Liver (tissue), 9 donors: Measurements from ENCODE around the gene GATAD2B. TPM values are rescaled to one million over a fixed set of nuclear protein-coding genes. Genes with fewer than 3 reads are reported as not detected.

Source experiments
- DNase-seq: peaks from one replicate; pipeline ENCODE4 v3.0.0-alpha.2; 2017; ENCODE audit warnings: low spot score
- H3K27ac ChIP-seq, 2 donors: one replicate each; pipeline ENCODE4 v1.7.0; 2013; ENCODE audit warnings: inconsistent platforms in 2 of 2, low read length in 2 of 2, control low read depth in 1 of 2, low read depth in 1 of 2, mild to moderate bottlenecking in 1 of 2
- H3K27me3 ChIP-seq, 4 donors: one replicate each; pipeline versions ENCODE4 v1.6.1 to v1.7.0; 2013; ENCODE audit warnings: low read length in 3 of 4, inconsistent platforms in 1 of 4, mild to moderate bottlenecking in 1 of 4, moderate library complexity in 1 of 4; ENCODE audit not compliant: control insufficient read depth in 4 of 4, insufficient read depth in 4 of 4
- H3K36me3 ChIP-seq, 4 donors: one replicate each; pipeline versions ENCODE4 v1.6.1 to v1.7.0; 2013; ENCODE audit warnings: low read length in 3 of 4, mild to moderate bottlenecking in 3 of 4, low read depth in 1 of 4, moderate library complexity in 1 of 4; ENCODE audit not compliant: control insufficient read depth in 4 of 4, insufficient read depth in 3 of 4
- H3K4me1 ChIP-seq, 4 donors: one replicate each; pipeline versions ENCODE4 v1.6.1 to v1.7.0; 2013; ENCODE audit warnings: low read length in 3 of 4, mild to moderate bottlenecking in 3 of 4, moderate library complexity in 1 of 4; ENCODE audit not compliant: control insufficient read depth in 4 of 4, insufficient read depth in 4 of 4
- H3K4me3 ChIP-seq, 3 donors: one replicate each; pipeline versions ENCODE4 v1.6.1 to v1.7.0; 2013; ENCODE audit warnings: low read length in 3 of 3, control low read depth in 1 of 3, low read depth in 1 of 3, mild to moderate bottlenecking in 1 of 3
- H3K9ac ChIP-seq, 2 donors: one replicate each; pipeline ENCODE4 v1.7.0; 2013; ENCODE audit warnings: low read length in 2 of 2, mild to moderate bottlenecking in 2 of 2, moderate library complexity in 2 of 2, control low read depth in 1 of 2, low read depth in 1 of 2
- H3K9me3 ChIP-seq, 4 donors: one replicate each; pipeline versions ENCODE4 v1.6.1 to v1.7.0; 2013; ENCODE audit warnings: low read length in 3 of 4; ENCODE audit not compliant: control insufficient read depth in 4 of 4
- ATF3 ChIP-seq: IDR thresholded peaks from 2 replicates; pipeline ENCODE4 v1.6.1; 2016; ENCODE audit warnings: antibody characterized with exemption
- CTCF ChIP-seq: fragments of 150-350 bp; IDR thresholded peaks from 2 replicates; pipeline ENCODE4 v1.5.1; 2017; ENCODE audit warnings: improper control_type of control experiment, low read depth, low read length; ENCODE audit not compliant: missing input control
- FOXA1 ChIP-seq: IDR thresholded peaks from 2 replicates; pipeline ENCODE4 v1.6.1; 2016; ENCODE audit warnings: antibody characterized with exemption
- FOXA2 ChIP-seq: IDR thresholded peaks from 2 replicates; pipeline ENCODE4 v1.6.1; 2016; ENCODE audit warnings: antibody characterized with exemption
- GABPA ChIP-seq, 2 donors: IDR thresholded peaks in 1 of 2; conservative IDR thresholded peaks in 1 of 2; 2 replicates each; pipeline ENCODE4 v1.6.1; 2016; ENCODE audit warnings: antibody characterized with exemption in 2 of 2, mild to moderate bottlenecking in 1 of 2, moderate library complexity in 1 of 2
- HNF4A ChIP-seq, 2 donors: conservative IDR thresholded peaks; 2 replicates each; pipeline ENCODE4 v1.6.1; 2016; ENCODE audit warnings: antibody characterized with exemption in 2 of 2, mild to moderate bottlenecking in 2 of 2
- HNF4G ChIP-seq: IDR thresholded peaks from 2 replicates; pipeline ENCODE4 v1.6.1; 2016; ENCODE audit warnings: antibody characterized with exemption
- JUND ChIP-seq, 2 donors: IDR thresholded peaks; 2 replicates each; pipeline ENCODE4 v1.6.1; 2016; ENCODE audit warnings: antibody characterized with exemption in 2 of 2
- MAX ChIP-seq: IDR thresholded peaks from 2 replicates; pipeline ENCODE4 v1.6.1; 2016; ENCODE audit warnings: antibody characterized with exemption
- NR2F2 ChIP-seq: IDR thresholded peaks from 2 replicates; pipeline ENCODE4 v1.6.1; 2016; ENCODE audit warnings: antibody characterized with exemption
- RAD21 ChIP-seq, 2 donors: IDR thresholded peaks; 2 replicates each; pipeline ENCODE4 v1.6.1; 2016; ENCODE audit warnings: antibody characterized with exemption in 2 of 2, mild to moderate bottlenecking in 2 of 2
- REST ChIP-seq: IDR thresholded peaks from 2 replicates; pipeline ENCODE4 v1.6.1; 2016; ENCODE audit warnings: antibody characterized with exemption, mild to moderate bottlenecking
- RXRA ChIP-seq, 2 donors: IDR thresholded peaks; 2 replicates each; pipeline ENCODE4 v1.6.1; 2017 to 2018; ENCODE audit warnings: antibody characterized with exemption in 2 of 2, mild to moderate bottlenecking in 1 of 2
- SP1 ChIP-seq: IDR thresholded peaks from 2 replicates; pipeline ENCODE4 v1.6.1; 2018; ENCODE audit warnings: antibody characterized with exemption, mild to moderate bottlenecking
- TAF1 ChIP-seq: conservative IDR thresholded peaks from 2 replicates; pipeline ENCODE4 v1.6.1; 2016; ENCODE audit warnings: antibody characterized with exemption, mild to moderate bottlenecking
- YY1 ChIP-seq: IDR thresholded peaks from 2 replicates; pipeline ENCODE4 v1.6.1; 2016; ENCODE audit warnings: antibody characterized with exemption, mild to moderate bottlenecking
- ZBTB33 ChIP-seq: IDR thresholded peaks from 2 replicates; pipeline ENCODE4 v1.6.1; 2016; ENCODE audit warnings: antibody characterized with exemption
- WGBS: extraction: QIAGEN DNeasy Blood & Tissue Kit; methylation state at CpG from one replicate; pipeline ENCODE4 v1.1.7; 2013; 5-methylcytosine and 5-hydroxymethylcytosine counted together
- polyA plus RNA-seq, 2 donors: library from polyadenylated mRNA; stranded (reverse) in 1 of 2; unstranded in 1 of 2; fragments of 200-250 nt in 1 of 2; fragments of >200 nt in 1 of 2; fragmentation: Nextera tagmentation in 1 of 2; extraction: Ambion mirVana in 1 of 2; gene quantifications; one replicate each; pipeline versions ENCODE4 v1.2.1 to v1.2.3, GENCODE V29; 2013 to 2015
- total RNA-seq, 2 donors: library from RNA; depleted of rRNA; stranded (reverse); fragments of >200 nt; gene quantifications; one replicate each; pipeline ENCODE4 v1.2.3, GENCODE V29; 2014
- donor health status: healthy.
- donor health status: healthy.
- donor health status: healthy.
- donor health status: healthy.
- donor health status: healthy.

The GATAD2B gene
- total and polyA plus RNA-seq, 4 donors: 3.2 to 4.9 (median 3.9) TPM

GRCh38 chr1:153880024-153880423, 42.7 kb downstream of the GATAD2B start:
- no peaks in the 10 kb centered on the region for H3K9me3 ChIP-seq
- no peaks in the 10 kb centered on the region for H3K27me3 ChIP-seq
- 95% methylated on average over 9 of the region's 9 CpGs for whole genome bisulfite sequencing
- TF ChIP-seq FOXA1 (no peak), SP1 (no peak), RXRA (IDR thresholded peaks at IDR 0.05) (no peak), HNF4G (no peak), YY1 (no peak), FOXA2 (no peak), HNF4A (conservative IDR thresholded peaks at IDR 0.05) (no peak)
- no peak overlapping the region for H3K27ac ChIP-seq
- DNase-seq: no peak
- H3K4me1 ChIP-seq: peaks cover 0 to 6% (median 4%) of the 10 kb centered on the region in 4 donors
- H3K4me3 ChIP-seq: no peak overlapping the region
- no peaks in the 10 kb centered on the region for H3K36me3 ChIP-seq
- H3K9ac ChIP-seq: no peak overlapping the region

- WGBS: 69% methylated on average over 1 of the region's 1 CpG
- Histone ChIP-seq H3K9me3 (no peaks in the 10 kb centered on the region), H3K27ac (no peak overlapping the region), H3K4me3 (no peak overlapping the region), H3K9ac (no peak overlapping the region), H3K36me3 (no peaks in the 10 kb centered on the region), H3K4me1 (peaks cover 2 to 9% (median 5%) of the 10 kb centered on the region in 4 donors), H3K27me3 (no peaks in the 10 kb centered on the region)
- DNase-seq: no peak
- no peak for TF ChIP-seq YY1
- no peak for TF ChIP-seq REST
- no peak for TF ChIP-seq MAX
- no peak for TF ChIP-seq HNF4A (conservative IDR thresholded peaks at IDR 0.05)
- TF ChIP-seq ATF3: no peak
- no peak for TF ChIP-seq CTCF
- no peak for TF ChIP-seq JUND (IDR thresholded peaks at IDR 0.05)
- TF ChIP-seq RXRA (IDR thresholded peaks at IDR 0.05): no peak
- no peak for TF ChIP-seq GABPA (IDR thresholded peaks at IDR 0.05 in 1 of 2, conservative IDR thresholded peaks at IDR 0.05 in 1 of 2)
- TF ChIP-seq HNF4G: no peak
- TF ChIP-seq TAF1: no peak
- no peak for TF ChIP-seq FOXA2
- TF ChIP-seq RAD21 (IDR thresholded peaks at IDR 0.05): no peak
- no peak for TF ChIP-seq FOXA1
- no peak for TF ChIP-seq SP1
- no peak for TF ChIP-seq NR2F2
- TF ChIP-seq ZBTB33: no peak
Measured at GRCh38 chr1:153877112-153877511, 45.7 kb downstream of the GATAD2B start.
